ENCODE results near the gene IGSF9. TPM values are rescaled to one million over a fixed set of nuclear protein-coding genes. Genes with fewer than 3 reads are reported as not detected.

The IGSF9 gene
- polyA plus RNA-seq, 3 donors, result 0.56 to 1.6 (median 1.4) TPM

DNA sequence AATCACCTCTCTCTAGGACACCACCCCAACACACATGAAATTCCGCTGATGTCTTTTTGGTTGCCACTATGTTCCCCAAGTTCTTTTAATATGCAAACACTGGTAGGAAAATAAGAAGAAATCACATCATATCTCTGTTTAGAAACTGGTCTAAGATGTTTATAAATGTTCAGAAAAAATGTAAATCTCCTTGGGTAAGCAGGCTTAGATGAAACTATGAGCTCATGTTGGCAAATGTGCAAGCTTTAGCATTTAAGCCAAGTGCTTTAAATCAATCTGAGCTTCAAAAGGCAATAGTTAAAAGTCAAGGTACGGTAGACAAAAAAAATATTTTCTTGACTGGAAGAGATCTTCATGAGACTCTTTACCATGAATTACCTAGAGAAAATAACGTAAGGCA is 33.8 kb upstream of the IGSF9 start:
- no peak overlapping the region for H3K27ac ChIP-seq (ENCODE audit: low read depth, low read length)
- WGBS, 3 donors, result 72 to 78% (median 76%) methylated on average over 3 of the region's 3 CpGs

DNA sequence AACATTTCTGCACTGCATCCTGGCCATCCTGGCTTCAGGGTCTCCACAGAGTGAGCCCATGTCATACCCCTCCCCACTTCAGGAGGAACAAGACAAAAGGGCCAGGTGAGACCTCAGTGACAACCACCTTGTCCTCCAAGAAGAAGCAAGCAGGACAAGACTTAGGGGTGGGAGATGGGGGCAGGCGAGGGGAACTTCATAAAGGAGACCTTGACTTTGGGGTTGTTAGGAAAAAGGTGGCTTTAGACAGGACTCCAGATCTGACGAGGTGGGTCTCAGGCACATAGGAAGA is 32.6 kb upstream of the IGSF9 start:
- WGBS, 3 donors, result 76 to 87% (median 84%) methylated on average over 2 of the region's 2 CpGs
- H3K27ac ChIP-seq (ENCODE audit: low read depth, low read length), result no peak overlapping the region

DNA sequence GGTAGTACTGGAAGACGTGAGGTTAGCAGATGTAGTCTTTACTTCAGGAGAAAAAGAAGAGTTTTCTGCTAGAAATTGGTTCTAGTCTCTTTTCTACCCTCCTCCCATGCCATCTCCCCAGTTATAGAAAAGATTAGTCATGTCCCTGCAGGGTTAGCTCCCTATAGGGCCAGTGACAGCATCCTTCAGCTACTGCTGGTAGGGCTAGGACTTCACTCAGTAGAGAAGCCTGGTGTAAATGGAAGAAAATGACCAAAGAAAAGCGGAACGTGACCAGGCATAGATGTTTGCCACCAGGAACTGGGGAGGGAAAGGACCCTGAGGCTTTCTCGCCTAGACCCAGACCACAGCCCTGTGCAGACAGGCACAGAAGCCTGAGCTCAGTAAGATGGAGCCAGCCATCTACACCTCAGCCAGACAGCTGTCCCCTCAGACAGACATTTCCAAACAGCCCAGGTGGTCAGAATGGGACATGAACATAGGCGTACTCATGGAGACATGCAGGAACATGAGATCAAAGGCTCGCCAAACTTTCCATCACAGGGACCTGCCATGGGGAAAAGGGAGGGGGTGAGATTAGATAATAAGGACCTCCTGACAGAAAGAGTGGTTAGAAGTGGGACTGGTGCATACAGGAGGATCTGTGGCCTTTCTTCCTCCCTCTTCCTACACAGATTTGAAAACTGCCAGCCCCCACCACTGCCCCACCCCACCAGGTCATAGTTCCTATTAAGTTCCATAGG is 32.1 kb upstream of the IGSF9 start:
- H3K27ac ChIP-seq (ENCODE audit: low read depth, low read length), result no peak overlapping the region
- WGBS, 3 donors, result 91 to 93% (median 93%) methylated on average over 6 of the region's 6 CpGs

DNA sequence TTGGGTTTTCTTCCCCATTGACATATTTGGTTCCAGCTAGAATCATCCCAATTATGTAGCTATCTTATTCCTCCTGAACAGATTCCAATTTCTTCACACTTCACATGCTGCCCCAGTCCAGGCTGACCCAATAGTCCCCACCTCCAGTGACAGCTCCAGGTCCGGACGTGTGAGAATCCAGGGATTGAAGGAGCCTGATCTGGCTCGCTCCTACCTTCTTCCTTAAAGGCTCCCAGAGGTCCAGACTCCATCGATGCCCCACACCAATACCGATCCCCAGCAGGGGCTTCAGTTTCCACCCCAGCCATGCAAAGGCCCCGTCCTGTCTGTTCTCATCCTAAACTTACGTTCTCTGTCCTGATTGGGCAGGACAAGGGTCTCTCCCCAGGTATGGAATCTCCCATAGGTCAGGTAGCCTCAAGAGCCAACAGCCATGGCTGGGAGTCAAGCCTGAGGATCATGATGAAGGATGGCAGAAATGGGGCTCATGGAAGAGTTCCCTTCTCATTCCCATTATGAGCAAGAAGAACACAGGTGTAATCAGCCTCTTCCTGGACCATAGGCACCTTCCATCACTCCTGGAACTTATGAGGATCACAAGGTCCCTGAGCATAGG is 29.0 kb upstream of the IGSF9 start:
- 88 to 92% (median 91%) methylated on average over 7 of the region's 7 CpGs for WGBS, 3 donors
- no peak overlapping the region for H3K27ac ChIP-seq (ENCODE audit: low read depth, low read length)

DNA sequence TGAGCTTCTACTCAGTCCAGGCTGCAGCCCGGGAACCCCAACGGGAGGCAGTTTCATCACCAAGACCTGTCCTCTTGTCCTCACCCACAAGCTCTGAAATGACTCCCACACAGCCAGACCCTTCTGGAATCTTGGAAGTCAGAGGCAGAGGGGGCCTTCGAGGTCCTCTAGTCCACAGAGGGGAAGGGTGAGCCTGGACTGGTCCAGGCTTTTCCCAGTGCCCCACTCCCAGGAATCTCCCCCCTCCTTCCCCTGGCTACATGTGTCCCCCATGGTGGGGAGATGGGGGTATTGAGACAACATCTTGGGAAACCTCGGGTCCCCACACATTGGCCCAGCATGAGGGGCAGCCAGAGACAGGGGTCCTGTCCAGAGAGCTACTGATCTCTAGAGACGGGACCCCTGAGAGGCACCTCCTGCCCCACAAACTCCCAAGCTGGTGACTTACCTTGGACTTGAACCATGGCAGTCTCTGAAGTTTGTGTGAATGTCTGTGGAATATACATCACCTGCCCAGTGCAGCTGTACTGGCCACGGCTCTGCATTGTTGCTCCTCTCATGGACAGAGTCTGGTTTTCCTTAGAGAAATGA is 28.0 kb upstream of the IGSF9 start:
- 74 to 81% (median 77%) methylated on average over 6 of the region's 6 CpGs for WGBS, 3 donors

DNA sequence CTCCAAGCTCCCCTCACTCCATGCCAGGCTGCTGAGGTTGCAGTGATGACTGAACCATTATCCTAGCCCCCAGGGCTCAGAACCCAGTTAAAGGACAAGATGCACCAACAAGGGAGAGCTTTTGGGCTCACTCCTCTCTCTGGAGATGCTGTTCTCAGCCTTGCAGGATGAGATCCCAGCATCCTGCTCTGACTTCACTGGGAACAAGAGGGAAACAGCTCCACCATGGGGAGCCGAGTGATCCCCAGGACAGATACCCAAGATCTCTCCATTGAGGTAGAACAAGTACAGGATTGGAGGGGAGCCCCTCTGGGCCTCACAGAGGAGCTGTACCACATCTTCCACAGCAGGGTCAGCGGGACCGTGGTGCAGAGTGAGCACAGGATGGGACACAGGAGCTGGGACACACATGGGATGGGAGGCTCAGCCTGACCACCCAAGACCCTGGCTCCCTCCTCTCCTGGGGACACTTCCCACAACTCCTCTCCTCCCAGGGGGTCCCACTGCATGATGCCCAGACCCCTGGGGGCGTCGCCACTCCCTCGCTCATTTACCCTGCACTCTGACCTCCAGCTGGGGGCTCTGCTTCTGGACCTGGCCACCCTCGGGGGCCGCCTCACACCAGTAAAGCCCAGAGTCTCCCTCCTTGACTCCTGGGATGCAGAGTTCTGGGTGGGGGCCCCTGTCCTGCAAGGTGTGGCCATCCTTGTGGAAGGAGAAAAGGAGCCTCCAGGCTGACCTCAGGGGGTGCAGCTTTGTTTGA is 27.2 kb upstream of the IGSF9 start:
- WGBS, 3 donors, result 86 to 90% (median 87%) methylated on average over 8 of the region's 8 CpGs
- H3K27ac ChIP-seq (ENCODE audit: low read depth, low read length), result no peak overlapping the region

More for the DNA sequence above, 28.0 kb upstream of the IGSF9 start:
- H3K27ac ChIP-seq (ENCODE audit: low read depth, low read length), result no peak overlapping the region

DNA sequence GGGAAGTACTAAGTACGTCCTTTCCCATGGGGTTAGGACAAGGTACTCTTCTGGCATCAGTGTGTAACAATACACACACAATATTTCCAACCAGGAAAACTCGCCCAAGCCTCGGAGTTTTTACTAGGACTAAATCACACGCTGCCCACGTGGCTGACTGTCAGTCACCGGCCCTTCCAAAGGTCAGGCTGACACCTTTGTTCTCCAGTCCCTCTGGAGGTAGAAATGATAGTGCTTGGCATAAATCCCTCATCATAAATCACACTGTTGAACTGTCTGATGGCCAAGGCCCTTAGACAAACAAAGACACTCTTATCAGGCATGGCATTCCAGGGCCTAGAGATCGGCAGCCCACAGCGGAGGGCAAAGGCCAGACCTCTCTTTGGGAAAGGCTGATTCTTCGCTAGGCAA is 25.5 kb upstream of the IGSF9 start:
- H3K27ac ChIP-seq (ENCODE audit: low read depth, low read length), result no peak overlapping the region
- WGBS, 3 donors, result 16 to 62% (median 59%) methylated on average over 9 of the region's 9 CpGs

DNA sequence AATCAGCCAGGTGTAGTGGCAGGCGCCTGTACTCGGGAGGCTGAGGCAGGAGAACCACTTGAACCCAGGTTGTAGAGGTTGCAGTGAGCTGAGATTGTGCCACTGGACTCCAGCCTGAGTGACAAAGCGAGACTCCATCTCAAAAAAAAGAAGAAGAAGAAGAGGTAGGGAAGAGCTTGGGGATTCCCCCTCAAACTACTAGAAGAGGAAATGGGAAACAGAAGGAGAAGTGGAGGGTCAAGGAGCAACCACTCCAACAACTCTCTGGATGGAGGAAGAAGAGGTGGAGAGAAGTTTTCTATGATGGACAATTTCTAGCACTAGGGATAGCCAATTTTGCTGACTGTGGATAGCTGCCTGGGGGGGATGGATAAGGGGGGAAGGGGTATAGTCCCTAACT is 23.5 kb upstream of the IGSF9 start:
- no peak overlapping the region for H3K27ac ChIP-seq (ENCODE audit: low read depth, low read length)
- WGBS, 3 donors, result 90 to 97% (median 96%) methylated on average over 3 of the region's 3 CpGs

DNA sequence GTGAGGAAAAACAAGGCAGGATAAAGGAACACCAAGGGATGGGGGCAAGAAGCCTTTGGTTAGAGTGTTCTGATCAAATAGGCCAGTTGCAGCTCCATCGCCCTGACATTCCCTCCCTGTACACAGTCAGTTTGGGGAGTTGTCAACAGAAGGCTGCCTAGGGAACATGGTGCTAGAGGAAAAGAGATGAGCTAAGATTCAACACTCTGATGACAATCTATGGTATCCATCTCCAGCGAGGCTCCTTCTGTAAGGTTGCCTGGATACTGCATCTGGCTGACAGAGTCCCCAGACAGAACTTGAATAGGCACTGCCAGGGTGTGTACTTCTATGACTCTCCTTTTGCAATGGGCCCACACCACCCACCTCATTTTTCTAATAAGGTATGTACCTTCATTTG is 19.9 kb upstream of the IGSF9 start:
- 86 to 93% (median 89%) methylated on average over 2 of the region's 2 CpGs for WGBS, 3 donors

DNA sequence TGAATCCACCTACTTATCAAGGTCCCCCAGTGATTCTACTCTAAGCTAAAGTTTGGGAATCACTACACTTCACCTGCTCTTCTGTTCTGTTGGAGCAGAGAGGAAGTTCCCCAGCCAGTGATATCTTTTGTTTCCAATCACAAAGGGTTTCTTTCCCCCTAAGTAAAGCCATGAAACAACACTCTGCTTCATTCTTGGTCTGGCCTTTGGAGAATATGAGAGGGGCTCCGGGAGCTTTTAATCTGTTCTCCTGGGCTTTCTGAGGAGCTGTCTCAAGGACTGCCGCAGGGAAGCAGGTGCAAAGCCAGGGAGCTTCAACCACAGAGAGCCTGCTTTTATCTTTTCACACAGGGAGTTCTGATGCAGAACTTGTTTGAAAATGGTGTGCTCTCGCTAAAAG is 18.7 kb upstream of the IGSF9 start:
- no peak overlapping the region for H3K27ac ChIP-seq (ENCODE audit: low read depth, low read length)
- WGBS, 3 donors, result 29 to 66% (median 59%) methylated on average over 3 of the region's 3 CpGs

More for the DNA sequence above, 19.9 kb upstream of the IGSF9 start:
- H3K27ac ChIP-seq (ENCODE audit: low read depth, low read length), result no peak overlapping the region

DNA sequence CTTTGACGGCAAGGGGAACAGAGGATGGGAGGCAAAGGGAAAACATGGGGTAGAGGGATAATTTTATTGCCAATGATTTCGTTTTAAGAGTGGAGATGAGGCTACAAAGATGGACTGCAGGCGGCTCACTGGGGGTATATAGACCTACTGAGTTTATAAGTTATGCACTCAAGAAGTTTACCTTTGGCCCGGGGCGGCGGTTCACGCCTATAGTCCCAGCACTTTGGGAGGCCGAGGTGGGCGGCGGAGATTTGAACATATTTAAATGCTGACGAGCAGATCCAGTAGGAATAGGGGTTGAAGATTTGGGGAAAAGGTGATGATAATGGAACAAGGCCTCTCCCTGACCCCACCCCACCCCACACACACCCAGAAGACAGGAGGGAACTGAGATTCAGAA is 16.8 kb upstream of the IGSF9 start:
- no peak overlapping the region for H3K27ac ChIP-seq (ENCODE audit: low read depth, low read length)
- WGBS, 3 donors, result 81 to 91% (median 86%) methylated on average over 11 of the region's 11 CpGs

DNA sequence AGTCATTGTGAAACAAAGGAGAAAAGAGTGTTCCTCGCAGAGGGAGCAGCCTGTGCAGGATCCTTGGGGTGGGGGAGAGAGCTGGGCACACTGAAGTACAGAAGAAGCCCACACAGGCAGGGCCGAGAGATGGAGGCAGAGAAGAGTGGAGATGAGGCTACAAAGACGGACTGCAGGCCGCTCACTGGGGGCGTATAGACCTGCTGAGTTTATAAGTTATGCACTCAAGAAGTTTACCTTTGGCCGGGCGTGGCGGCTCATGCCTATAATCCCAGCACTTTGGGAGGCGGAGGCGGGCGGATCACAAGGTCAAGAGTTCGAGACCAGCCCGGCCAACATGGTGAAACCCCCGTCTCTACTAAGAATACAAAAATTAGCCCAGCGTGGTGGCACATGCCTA is 16.2 kb upstream of the IGSF9 start:
- 72 to 84% (median 76%) methylated on average over 15 of the region's 15 CpGs for WGBS, 3 donors
- no peak overlapping the region for H3K27ac ChIP-seq (ENCODE audit: low read depth, low read length)

DNA sequence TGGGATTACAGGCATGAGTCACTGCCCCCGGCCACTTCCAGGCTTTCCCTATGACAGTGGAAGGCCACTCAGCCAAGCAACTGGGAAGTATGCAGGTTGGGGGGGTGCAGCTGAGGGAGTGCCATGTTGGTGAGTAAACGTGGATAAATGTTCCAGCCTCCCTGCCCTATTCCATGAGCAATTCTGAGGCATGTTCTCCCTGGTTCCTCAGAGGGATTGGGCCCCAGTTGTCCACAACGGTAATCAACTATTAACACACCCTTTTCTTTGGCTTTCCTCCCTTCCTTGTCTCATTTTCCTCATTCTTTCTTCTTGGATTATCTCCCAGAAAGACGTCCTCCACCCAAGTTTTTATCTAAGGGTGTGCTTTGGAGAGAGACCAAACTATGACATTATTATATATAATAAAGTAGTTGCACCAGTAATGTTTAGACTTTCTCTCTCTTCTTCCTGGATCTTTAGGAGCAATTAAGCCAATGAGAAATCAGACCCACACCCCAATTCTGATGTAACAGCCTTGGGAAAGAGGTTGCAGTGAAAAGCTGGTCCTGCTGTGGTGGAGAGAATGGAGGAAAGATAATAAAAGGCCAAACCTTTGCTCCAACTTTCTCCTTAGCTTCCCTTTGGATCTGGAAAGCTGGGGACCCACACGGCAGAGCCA is 15.4 kb upstream of the IGSF9 start:
- 37 to 64% (median 50%) methylated on average over 5 of the region's 5 CpGs for WGBS, 3 donors
- no peak overlapping the region for H3K27ac ChIP-seq (ENCODE audit: low read depth, low read length)

DNA sequence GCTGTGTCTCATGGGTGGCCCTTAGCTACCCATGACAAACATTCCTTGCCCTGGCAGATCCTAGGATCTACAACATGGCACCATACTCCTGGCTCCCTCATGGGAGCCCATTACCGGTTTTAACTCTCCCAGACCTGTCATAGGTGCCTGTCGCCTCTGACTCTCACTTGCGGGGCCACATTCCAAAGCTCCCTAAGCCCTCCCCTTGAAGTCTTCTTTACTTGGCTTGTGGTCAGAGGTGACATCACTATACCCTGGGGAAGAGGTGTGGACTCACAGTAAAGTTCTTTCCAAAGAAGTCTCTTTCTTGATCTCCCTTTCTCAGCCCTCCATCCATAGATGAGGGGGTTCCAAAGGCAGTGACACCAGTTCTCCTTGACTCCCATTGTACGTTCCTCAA is 14.0 kb upstream of the IGSF9 start:
- 54 to 75% (median 58%) methylated on average over 4 of the region's 4 CpGs for WGBS, 3 donors
- no peak overlapping the region for H3K27ac ChIP-seq (ENCODE audit: low read depth, low read length)

DNA sequence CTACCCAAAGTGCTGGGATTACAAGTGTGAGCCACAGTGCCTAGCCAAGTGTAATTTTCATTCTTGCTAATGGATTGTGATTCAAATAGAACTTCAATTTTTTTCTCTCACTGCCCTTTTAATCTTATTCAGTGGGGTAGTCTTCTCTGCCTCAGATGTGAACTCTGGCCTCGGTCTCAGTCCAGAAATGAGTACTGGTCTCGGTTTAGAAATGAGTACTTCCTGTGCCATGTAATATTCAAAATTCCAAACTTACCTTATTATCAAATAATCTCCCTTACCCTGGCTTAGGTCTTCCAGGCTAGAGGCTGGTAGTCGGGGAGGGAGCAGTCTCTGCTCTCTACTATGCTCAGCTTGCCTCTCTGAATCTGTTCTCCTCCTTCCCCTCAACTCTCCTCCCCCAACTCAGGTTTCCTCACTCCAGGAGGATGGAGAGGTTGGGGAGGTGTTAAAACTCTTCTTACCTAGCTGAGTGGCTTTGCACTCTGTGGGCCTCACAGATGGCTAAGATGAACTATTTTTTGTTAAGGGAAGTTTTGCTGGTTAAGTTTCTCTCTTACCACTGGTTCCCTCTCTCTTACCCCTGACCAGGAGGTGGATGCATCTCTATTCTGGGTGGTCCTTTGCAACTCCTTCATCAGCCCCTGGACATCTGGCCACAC is 13.4 kb upstream of the IGSF9 start:
- H3K27ac ChIP-seq (ENCODE audit: low read depth, low read length), result no peak overlapping the region
- 63 to 82% (median 72%) methylated on average over 3 of the region's 3 CpGs for WGBS, 3 donors

DNA sequence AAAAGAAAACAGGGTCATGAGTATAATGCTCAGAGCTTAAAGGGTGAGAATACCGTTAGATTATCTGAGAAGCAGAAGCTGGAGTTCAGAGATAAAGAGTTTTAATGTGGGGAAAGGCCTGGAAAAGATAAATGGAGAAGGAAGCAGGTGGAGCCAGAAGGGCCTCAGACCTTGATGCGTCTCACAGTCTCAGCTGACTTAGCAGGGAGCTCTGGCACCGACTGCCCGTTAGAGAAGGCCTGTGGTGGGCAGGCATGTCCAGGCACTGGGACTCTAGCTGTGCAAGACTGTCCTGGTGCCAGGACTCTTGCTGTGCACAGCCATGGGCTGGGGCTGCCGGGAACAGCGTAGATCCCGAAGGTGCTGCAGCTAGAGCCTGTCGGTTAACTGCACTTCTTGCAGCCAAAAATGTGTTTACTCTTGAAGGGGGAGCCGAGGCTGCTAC is 12.4 kb upstream of the IGSF9 start:
- WGBS, 3 donors, result 23 to 54% (median 48%) methylated on average over 9 of the region's 9 CpGs
- no peak overlapping the region for H3K27ac ChIP-seq (ENCODE audit: low read depth, low read length)

DNA sequence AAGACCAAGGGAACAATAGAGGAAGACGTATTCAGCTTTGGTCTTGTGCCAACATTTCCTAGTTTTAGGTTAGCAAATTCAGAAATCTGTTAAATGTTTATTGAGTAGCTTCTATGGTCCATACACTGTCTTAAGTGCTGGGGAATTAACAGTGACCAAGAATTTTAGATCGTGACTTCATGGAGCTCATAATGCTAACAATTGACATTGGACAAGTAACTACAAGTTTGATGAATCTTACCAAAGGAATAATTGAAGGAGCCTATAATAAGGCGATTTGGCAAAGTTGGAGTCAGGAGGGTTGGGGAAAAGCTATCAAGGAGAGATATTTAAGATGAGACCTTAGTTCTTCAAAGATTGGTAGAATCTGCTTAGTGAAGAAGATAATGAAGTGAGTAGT is 10.0 kb upstream of the IGSF9 start:
- H3K27ac ChIP-seq (ENCODE audit: low read depth, low read length), result no peak overlapping the region
- WGBS, 3 donors, result 81 to 89% (median 83%) methylated on average over 3 of the region's 3 CpGs
